NCI-H1694 treated with DMSO at 0.1 percent for 48 hours (cell line): Measurements from ENCODE around the gene TPRG1L.
"Not testable (repeated sequence)": the region's sequence is repeated elsewhere in the genome, so short reads cannot be mapped to it uniquely, and the experiment has no call there.

Source experiments
- DNase-seq: peaks from one replicate; lab custom pipeline; 2025; lab: John Stamatoyannopoulos, UW

TPRG1L gene

GRCh38 chr1:3609016-3609768 lies 15.6 kb upstream of the TPRG1L start:
- DNase-seq: no peak

- no peak for DNase-seq
These were observed 14.9 kb upstream of the TPRG1L start for GRCh38 chr1:3609769-3610526.

- peak; percentile 44 for DNase-seq
These were observed 14.2 kb upstream of the TPRG1L start for GRCh38 chr1:3610527-3611169.

- peak; percentile 64 for DNase-seq
These were observed 13.4 kb upstream of the TPRG1L start, which contains the start of gene MEGF6 for GRCh38 chr1:3611170-3612019. TSS of gene MEGF6 (minus strand) at chr1:3611508. CDS start at chr1:3611268, 240 bp downstream.

GRCh38 chr1:3612123-3612522 lies 12.7 kb upstream of the TPRG1L start:
- no peak for DNase-seq

- no peak for DNase-seq
These were observed 9.8 kb upstream of the TPRG1L start for GRCh38 chr1:3614755-3615742.

GRCh38 chr1:3616861-3617260 lies 8.0 kb upstream of the TPRG1L start:
- no peak for DNase-seq

GRCh38 chr1:3617806-3618345 lies 6.9 kb upstream of the TPRG1L start:
- no peak for DNase-seq

GRCh38 chr1:3618531-3618880 lies 6.3 kb upstream of the TPRG1L start:
- DNase-seq: no peak

GRCh38 chr1:3618881-3619671 lies 5.7 kb upstream of the TPRG1L start:
- DNase-seq: peak; percentile 69

- DNase-seq: no peak
These were observed 4.1 kb upstream of the TPRG1L start for GRCh38 chr1:3620708-3621107.

- DNase-seq: not testable (repeated sequence)
These were observed 3.6 kb upstream of the TPRG1L start for GRCh38 chr1:3621151-3621671.

- not testable (repeated sequence) for DNase-seq
These were observed 2.7 kb upstream of the TPRG1L start for GRCh38 chr1:3622102-3622501.

GRCh38 chr1:3623441-3624199 lies 1.2 kb upstream of the TPRG1L start:
- DNase-seq: no peak

GRCh38 chr1:3625151-3625907 lies 514 bp downstream of the TPRG1L start:
- no peak for DNase-seq

- no peak for DNase-seq
These were observed 1.2 kb downstream of the TPRG1L start for GRCh38 chr1:3626025-3626424.

GRCh38 chr1:3627515-3628253 lies 2.9 kb downstream of the TPRG1L start:
- no peak for DNase-seq
